OCI-LY3 (cell line): ENCODE measurements around the gene KLC3.

Source experiments
- CTCF ChIP-seq: fragments of 200-600, 300-600 bp; sonication (generic); IDR thresholded peaks from 2 replicates; pipeline ENCODE4 v1.5.1; 2014; ENCODE audit warnings: antibody characterized with exemption, low read length, low read depth
- EZH2phosphoT487 ChIP-seq: fragments of 200-600 bp; shearing (Covaris generic); IDR thresholded peaks from 2 replicates; pipeline ENCODE4 v1.6.1; 2018; ENCODE audit warnings: antibody characterized with exemption, mixed run types, low read depth

GRCh38 chr19:45368127-45368526 lies 27.6 kb downstream of the KLC3 start:
- TF ChIP-seq CTCF (no peak), EZH2phosphoT487 (no peak)
